SU-DHL-6 (cell line): ENCODE data around the gene HES4.

ENCODE experiments used
- H2AFZ ChIP-seq: fragments of 200-600 bp; sonication (generic); 2 replicates; pipeline ENCODE4 v1.6.1; 2014; ENCODE audit warnings: low read depth, mild to moderate bottlenecking, moderate library complexity, mixed read lengths, antibody characterized with exemption, low read length; ENCODE audit not compliant: severe bottlenecking
- H3F3A ChIP-seq: fragments of 200-600 bp; shearing (Covaris generic); 2 replicates; pipeline ENCODE4 v1.6.0; 2016; ENCODE audit warnings: antibody characterized with exemption, mild to moderate bottlenecking; ENCODE audit not compliant: insufficient read depth
- H3K27ac ChIP-seq: fragments of 200-600 bp; sonication (generic); 2 replicates; pipeline ENCODE4 v1.5.1; 2016; ENCODE audit warnings: low read depth, mild to moderate bottlenecking, low read length, moderate library complexity, mixed read lengths
- H3K27me3 ChIP-seq: fragments of 200-600 bp; sonication (generic), shearing (Covaris generic); 2 replicates; pipeline ENCODE4 v1.6.0; 2014; ENCODE audit warnings: mild to moderate bottlenecking, low read length
- H3K36me3 ChIP-seq: fragments of 200-600 bp; sonication (generic); 2 replicates; pipeline ENCODE4 v1.6.1; 2014; ENCODE audit warnings: mild to moderate bottlenecking, low read length, mixed read lengths
- H3K4me2 ChIP-seq: fragments of 300-600, 200-600 bp; shearing (Covaris generic), sonication (generic); 2 replicates; pipeline ENCODE4 v1.6.0; 2014; ENCODE audit warnings: low read length, low read depth, mild to moderate bottlenecking; ENCODE audit not compliant: poor library complexity, severe bottlenecking
- H3K4me3 ChIP-seq: fragments of 200-600 bp; sonication (generic); 2 replicates; pipeline ENCODE4 v1.5.1; 2014; ENCODE audit warnings: antibody characterized with exemption, low read length, mild to moderate bottlenecking, mixed read lengths; ENCODE audit not compliant: insufficient read depth, poor library complexity, severe bottlenecking
- H3K79me2 ChIP-seq: fragments of 200-600 bp; sonication (generic); 2 replicates; pipeline ENCODE4 v1.6.1; 2014; ENCODE audit warnings: mild to moderate bottlenecking, low read length, moderate library complexity; ENCODE audit not compliant: insufficient read depth
- H3K9ac ChIP-seq: fragments of 200-600 bp; sonication (generic); 2 replicates; pipeline ENCODE4 v1.7.0; 2014; ENCODE audit warnings: mild to moderate bottlenecking, low read length
- H3K9me2 ChIP-seq: fragments of 200-600 bp; sonication (generic); replicated peaks from 2 replicates; pipeline ENCODE4 v1.6.1; 2014; ENCODE audit warnings: low read length; ENCODE audit not compliant: insufficient read depth
- H3K9me3 ChIP-seq: fragments of 200-600 bp; sonication (generic); 2 replicates; pipeline ENCODE4 v1.6.1; 2014; ENCODE audit warnings: low read length, mixed read lengths; ENCODE audit not compliant: insufficient read depth
- H4K20me1 ChIP-seq: fragments of 200-600 bp; sonication (generic); 2 replicates; pipeline ENCODE4 v1.6.1; 2014; ENCODE audit warnings: low read depth, mild to moderate bottlenecking, antibody characterized with exemption, low read length, moderate library complexity, mixed read lengths
- EZH2phosphoT487 ChIP-seq: fragments of 200-600 bp; sonication (generic), shearing (Covaris generic); conservative IDR thresholded peaks from 2 replicates; pipeline ENCODE4 v1.6.1; 2018; ENCODE audit warnings: mild to moderate bottlenecking, antibody characterized with exemption, low read length, moderate library complexity, mixed read lengths
- TF ChIP-seq, protein P1 (sequence below): fragments of 200-600 bp; sonication (generic); IDR thresholded peaks from one replicate; pipeline ENCODE4 v1.5.1; 2017; ENCODE audit warnings: antibody characterized with exemption, mild to moderate bottlenecking, low read length, moderate library complexity; ENCODE audit not compliant: insufficient read depth, poor library complexity, severe bottlenecking

Gene HES4

GRCh38 chr1:971751-972506, 28.0 kb downstream of the HES4 start:
- Histone ChIP-seq H3K79me2 (no peaks in the 10 kb centered on the region), H3K9me2 (no peaks in the 10 kb centered on the region), H3K9me3 (no peaks in the 10 kb centered on the region), H3K4me2 (no peak overlapping the region), H3K27me3 (no peaks in the 10 kb centered on the region), H3K27ac (no peak overlapping the region), H2AFZ (no peak overlapping the region), H3K9ac (no peak overlapping the region), H4K20me1 (no peaks in the 10 kb centered on the region), H3F3A (no peaks in the 10 kb centered on the region), H3K4me3 (no peak overlapping the region), H3K36me3 (no peaks in the 10 kb centered on the region)
- TF ChIP-seq EZH2phosphoT487: no peak
- TF ChIP-seq, protein P1, sequence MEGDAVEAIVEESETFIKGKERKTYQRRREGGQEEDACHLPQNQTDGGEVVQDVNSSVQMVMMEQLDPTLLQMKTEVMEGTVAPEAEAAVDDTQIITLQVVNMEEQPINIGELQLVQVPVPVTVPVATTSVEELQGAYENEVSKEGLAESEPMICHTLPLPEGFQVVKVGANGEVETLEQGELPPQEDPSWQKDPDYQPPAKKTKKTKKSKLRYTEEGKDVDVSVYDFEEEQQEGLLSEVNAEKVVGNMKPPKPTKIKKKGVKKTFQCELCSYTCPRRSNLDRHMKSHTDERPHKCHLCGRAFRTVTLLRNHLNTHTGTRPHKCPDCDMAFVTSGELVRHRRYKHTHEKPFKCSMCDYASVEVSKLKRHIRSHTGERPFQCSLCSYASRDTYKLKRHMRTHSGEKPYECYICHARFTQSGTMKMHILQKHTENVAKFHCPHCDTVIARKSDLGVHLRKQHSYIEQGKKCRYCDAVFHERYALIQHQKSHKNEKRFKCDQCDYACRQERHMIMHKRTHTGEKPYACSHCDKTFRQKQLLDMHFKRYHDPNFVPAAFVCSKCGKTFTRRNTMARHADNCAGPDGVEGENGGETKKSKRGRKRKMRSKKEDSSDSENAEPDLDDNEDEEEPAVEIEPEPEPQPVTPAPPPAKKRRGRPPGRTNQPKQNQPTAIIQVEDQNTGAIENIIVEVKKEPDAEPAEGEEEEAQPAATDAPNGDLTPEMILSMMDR: no peak

DNA sequence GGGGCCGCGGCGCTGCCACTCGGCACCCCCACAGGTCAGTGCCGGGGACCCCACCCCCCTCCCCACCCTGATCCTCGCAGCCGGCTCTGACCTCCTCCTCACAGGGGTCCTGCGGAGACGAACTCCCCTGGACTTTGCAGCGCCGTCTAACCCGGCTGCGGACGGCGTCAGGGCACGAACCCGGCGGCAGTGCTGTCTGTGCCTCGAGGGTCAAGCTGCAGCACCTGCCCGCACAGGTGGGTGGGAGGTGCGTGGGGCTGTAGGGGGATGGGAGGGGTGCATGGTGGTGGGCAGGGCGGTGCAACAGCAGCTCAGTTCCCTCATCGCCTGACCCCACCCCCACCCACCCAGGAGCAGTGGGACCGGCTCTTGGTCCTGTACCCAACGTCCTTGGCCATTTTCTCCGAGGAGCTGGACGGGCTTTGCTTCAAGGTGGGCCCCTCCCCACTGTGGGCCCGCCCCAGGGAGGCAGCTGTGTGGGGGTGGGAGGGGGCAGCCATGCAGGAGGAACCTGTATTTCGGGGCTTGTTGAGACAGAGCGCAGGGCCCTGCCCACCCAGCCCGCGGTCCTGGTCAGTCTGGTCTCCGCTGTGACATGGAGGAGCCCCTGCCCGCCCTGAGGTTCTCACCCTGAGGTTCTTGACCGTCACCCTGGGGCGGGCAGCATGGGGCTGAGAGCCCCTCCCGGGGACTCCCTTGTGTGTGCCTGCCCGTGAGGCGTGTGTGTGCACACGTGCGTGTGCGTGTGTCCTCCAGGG, 28.7 kb downstream of the HES4 start:
- H3F3A ChIP-seq: no peaks in the 10 kb centered on the region
- H3K27ac ChIP-seq: no peak overlapping the region
- no peak overlapping the region for H2AFZ ChIP-seq
- H3K9me2 ChIP-seq: no peaks in the 10 kb centered on the region
- H3K27me3 ChIP-seq: no peaks in the 10 kb centered on the region
- TF ChIP-seq, protein P1: no peak
- TF ChIP-seq EZH2phosphoT487: no peak
- no peak overlapping the region for H3K4me2 ChIP-seq
- no peak overlapping the region for H3K9ac ChIP-seq
- no peak overlapping the region for H3K4me3 ChIP-seq
- H3K9me3 ChIP-seq: no peaks in the 10 kb centered on the region
- H3K79me2 ChIP-seq: no peaks in the 10 kb centered on the region
- H4K20me1 ChIP-seq: no peaks in the 10 kb centered on the region
- no peaks in the 10 kb centered on the region for H3K36me3 ChIP-seq

GRCh38 chr1:970242-970972, 29.5 kb downstream of the HES4 start:
- Histone ChIP-seq H4K20me1 (no peaks in the 10 kb centered on the region), H3K4me3 (no peak overlapping the region), H2AFZ (no peak overlapping the region), H3K9ac (no peak overlapping the region), H3K36me3 (no peaks in the 10 kb centered on the region), H3K27ac (no peak overlapping the region), H3F3A (no peaks in the 10 kb centered on the region), H3K4me2 (no peak overlapping the region), H3K27me3 (no peaks in the 10 kb centered on the region), H3K79me2 (no peaks in the 10 kb centered on the region), H3K9me2 (no peaks in the 10 kb centered on the region), H3K9me3 (no peaks in the 10 kb centered on the region)
- no peak for TF ChIP-seq EZH2phosphoT487
- TF ChIP-seq, protein P1: no peak
